ENCODE measurements around the gene FAM83C. TPM values are rescaled to one million over a fixed set of nuclear protein-coding genes. Genes with fewer than 3 reads are reported as not detected.

FAM83C gene
- polyA plus RNA-seq, 1 of the 3 experiments (the other 2 are of a cell fraction) = not detected

DNA sequence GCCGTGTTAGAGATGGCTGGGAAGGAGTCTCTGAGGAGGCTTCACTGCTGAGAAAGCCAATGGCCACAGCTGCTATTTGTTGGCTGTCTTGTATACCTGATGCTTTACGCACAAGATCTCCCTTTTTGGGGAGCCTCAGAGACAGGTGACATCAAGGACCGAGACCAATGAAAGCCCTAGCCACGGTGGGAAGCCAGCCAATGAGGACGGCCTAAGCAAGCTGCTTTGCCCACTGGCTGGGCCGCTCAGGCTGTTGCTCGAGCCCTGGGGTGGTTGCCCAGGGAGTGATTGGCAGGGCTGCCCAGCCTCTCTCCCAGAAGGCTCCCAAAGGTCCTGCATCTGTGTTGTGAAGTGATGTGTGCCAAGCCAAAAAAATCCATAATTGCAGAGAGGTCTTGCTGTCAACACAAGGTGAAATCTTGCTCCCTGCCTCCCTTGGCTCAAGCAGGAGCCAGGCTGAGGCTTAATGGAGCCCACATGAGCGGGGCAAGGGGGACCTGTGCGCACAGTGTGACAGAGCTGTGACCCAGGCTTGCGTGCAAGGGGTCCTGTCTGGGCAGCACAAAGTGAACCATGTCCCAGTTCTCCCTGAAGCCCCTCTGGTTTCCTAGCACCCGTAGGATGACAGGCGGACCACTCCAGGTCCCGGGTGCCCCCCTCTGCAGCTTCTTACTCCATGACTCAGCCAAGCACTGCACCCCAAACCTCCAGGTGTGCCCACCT, 18.6 kb downstream of the FAM83C start:
- no peaks in the 10 kb centered on the region for H4K20me1 ChIP-seq (ENCODE audit: insufficient read depth)
- no peaks in the 10 kb centered on the region for H3K9me2 ChIP-seq
- 98% methylated on average over 7 of the region's 13 CpGs for WGBS (ENCODE audit: low lambda C conversion rate)
- no peak overlapping the region for H3K4me3 ChIP-seq (ENCODE audit: low read depth in 2 of 2, low read length in 1 of 2)
- H3K9ac ChIP-seq = no peak overlapping the region
- TF ChIP-seq RFX5 (IDR thresholded peaks at IDR 0.05; ENCODE audit: low read length) (peak; percentile 93), RCOR1 (IDR thresholded peaks at IDR 0.05; ENCODE audit: low read length) (no peak)
- TF ChIP-seq, protein P1, sequence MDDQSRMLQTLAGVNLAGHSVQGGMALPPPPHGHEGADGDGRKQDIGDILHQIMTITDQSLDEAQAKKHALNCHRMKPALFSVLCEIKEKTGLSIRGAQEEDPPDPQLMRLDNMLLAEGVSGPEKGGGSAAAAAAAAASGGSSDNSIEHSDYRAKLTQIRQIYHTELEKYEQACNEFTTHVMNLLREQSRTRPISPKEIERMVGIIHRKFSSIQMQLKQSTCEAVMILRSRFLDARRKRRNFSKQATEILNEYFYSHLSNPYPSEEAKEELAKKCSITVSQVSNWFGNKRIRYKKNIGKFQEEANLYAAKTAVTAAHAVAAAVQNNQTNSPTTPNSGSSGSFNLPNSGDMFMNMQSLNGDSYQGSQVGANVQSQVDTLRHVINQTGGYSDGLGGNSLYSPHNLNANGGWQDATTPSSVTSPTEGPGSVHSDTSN (IDR thresholded peaks at IDR 0.05) = peak; percentile 10; the same call in 1 of the 2 replicates
- no peak for DNase-seq
- H3K4me1 ChIP-seq (ENCODE audit: control insufficient read depth in 1 of 2, insufficient read depth in 2 of 2, low read depth in 1 of 2, low read length in 1 of 2) = peaks cover 6 to 42% of the 10 kb centered on the region in 2 experiments; a peak in 2 of 4 replicates
- H3K36me3 ChIP-seq (replicated peaks in 1 of 2; ENCODE audit: control insufficient read depth in 1 of 2, insufficient read depth in 2 of 2, low read length in 1 of 2) = peaks cover 12 to 30% of the 10 kb centered on the region in 2 experiments
- no peak overlapping the region for H3K4me2 ChIP-seq
- H2AFZ ChIP-seq (ENCODE audit: low read depth) = no peak overlapping the region
- peak overlapping the region in 1 of 2 experiments; percentile 63; a peak in 2 of 4 replicates for H3K27ac ChIP-seq (ENCODE audit: low read depth in 2 of 2, low read length in 1 of 2)
- ChIA-PET POLR2A (interaction anchor here (0.7 to 1.4 kb wide), 2 partner anchors 11 to 86 kb away, joined by 3 read pairs; partner anchors contain the start of gene EIF6), CTCF (interaction anchor here (0.8 to 5.7 kb wide), 4 partner anchors 32 to 177 kb away, joined by 3 to 28 read pairs (median 4); no protein-coding TSS in a partner anchor)
- H3K79me2 ChIP-seq (ENCODE audit: insufficient read depth) = peaks cover 21% of the 10 kb centered on the region
- no peaks in the 10 kb centered on the region for H3K27me3 ChIP-seq (ENCODE audit: insufficient read depth)
- no peaks in the 10 kb centered on the region for H3K9me3 ChIP-seq
- H3F3A ChIP-seq (replicated peaks; ENCODE audit: insufficient read depth) = peaks cover 16% of the 10 kb centered on the region

DNA sequence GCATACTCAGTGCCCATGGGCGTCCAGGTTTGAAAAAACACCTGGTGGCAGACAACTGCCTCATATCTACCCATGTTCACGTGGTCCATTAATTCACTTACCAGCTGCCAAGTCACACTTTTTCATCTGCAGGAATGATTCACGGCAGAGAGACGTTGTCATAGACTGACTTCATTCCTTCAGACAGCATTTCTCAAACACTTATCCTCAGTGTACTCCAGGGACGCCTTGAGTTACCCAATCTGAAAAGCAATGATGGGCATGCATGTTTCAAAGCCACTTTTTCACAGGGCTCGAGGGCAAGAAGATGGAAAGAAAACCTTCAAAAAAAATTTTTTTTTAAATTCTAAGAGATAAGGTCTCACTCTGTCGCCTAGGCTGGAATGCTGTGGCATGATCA, 20.3 kb downstream of the FAM83C start:
- Histone ChIP-seq H3K9me3 (no peaks in the 10 kb centered on the region), H3K4me2 (no peak overlapping the region), H3K27me3 (ENCODE audit: insufficient read depth) (no peaks in the 10 kb centered on the region), H3F3A (replicated peaks; ENCODE audit: insufficient read depth) (peaks cover 11% of the 10 kb centered on the region), H3K79me2 (ENCODE audit: insufficient read depth) (peaks cover 15% of the 10 kb centered on the region), H3K4me3 (ENCODE audit: low read depth in 2 of 2, low read length in 1 of 2) (no peak overlapping the region), H3K4me1 (ENCODE audit: control insufficient read depth in 1 of 2, insufficient read depth in 2 of 2, low read depth in 1 of 2, low read length in 1 of 2) (peaks cover 5 to 38% of the 10 kb centered on the region in 2 experiments; a peak in 2 of 4 replicates), H2AFZ (ENCODE audit: low read depth) (no peak overlapping the region), H3K27ac (ENCODE audit: low read depth in 2 of 2, low read length in 1 of 2) (no peak overlapping the region), H3K9me2 (no peaks in the 10 kb centered on the region), H3K36me3 (replicated peaks in 1 of 2; ENCODE audit: control insufficient read depth in 1 of 2, insufficient read depth in 2 of 2, low read length in 1 of 2) (peaks cover 7 to 33% of the 10 kb centered on the region in 2 experiments), H3K9ac (no peak overlapping the region), H4K20me1 (ENCODE audit: insufficient read depth) (no peaks in the 10 kb centered on the region)
- ChIA-PET POLR2A (interaction anchor here (1.4 kb wide), 1 partner anchor 13 kb away, joined by 3 read pairs; the partner anchor contains the start of gene EIF6), CTCF (interaction anchor here (0.7 to 5.7 kb wide), 3 partner anchors 63 to 175 kb away, joined by 4 to 28 read pairs (median 5); no protein-coding TSS in a partner anchor)
- WGBS (ENCODE audit: low lambda C conversion rate) = 71% methylated on average over 7 of the region's 7 CpGs
- no peak for DNase-seq
- TF ChIP-seq TCF12 (IDR thresholded peaks at IDR 0.05) (no peak), POLR2AphosphoS5 (IDR thresholded peaks at IDR 0.05; ENCODE audit: low read depth, low read length) (no peak), RFX5 (IDR thresholded peaks at IDR 0.05; ENCODE audit: low read length) (no peak), FOSL2 (IDR thresholded peaks at IDR 0.05; ENCODE audit: borderline replicate concordance, low read depth) (no peak), NRF1 (IDR thresholded peaks at IDR 0.05; ENCODE audit: low read depth, low read length) (no peak), FOXJ3 (CRISPR knock-in tag; IDR thresholded peaks at IDR 0.05) (no peak), FOXM1 (IDR thresholded peaks at IDR 0.05; ENCODE audit: low read depth) (no peak), TAF1 (IDR thresholded peaks at IDR 0.05; ENCODE audit: borderline replicate concordance, low read depth, low read length) (no peak), TEAD4 (IDR thresholded peaks at IDR 0.05; ENCODE audit: borderline replicate concordance, insufficient read depth) (no peak), NFIC (IDR thresholded peaks at IDR 0.05; ENCODE audit: borderline replicate concordance) (no peak), EP300 (IDR thresholded peaks at IDR 0.05; ENCODE audit: borderline replicate concordance in 1 of 2, low read depth in 1 of 2, low read length in 1 of 2) (no peak), MEF2A (IDR thresholded peaks at IDR 0.05; ENCODE audit: borderline replicate concordance, low read depth) (no peak)
- TF ChIP-seq, protein P2, sequence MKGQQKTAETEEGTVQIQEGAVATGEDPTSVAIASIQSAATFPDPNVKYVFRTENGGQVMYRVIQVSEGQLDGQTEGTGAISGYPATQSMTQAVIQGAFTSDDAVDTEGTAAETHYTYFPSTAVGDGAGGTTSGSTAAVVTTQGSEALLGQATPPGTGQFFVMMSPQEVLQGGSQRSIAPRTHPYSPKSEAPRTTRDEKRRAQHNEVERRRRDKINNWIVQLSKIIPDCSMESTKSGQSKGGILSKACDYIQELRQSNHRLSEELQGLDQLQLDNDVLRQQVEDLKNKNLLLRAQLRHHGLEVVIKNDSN (IDR thresholded peaks at IDR 0.05; ENCODE audit: borderline replicate concordance, low read depth) = no peak
- TF ChIP-seq, protein P3, sequence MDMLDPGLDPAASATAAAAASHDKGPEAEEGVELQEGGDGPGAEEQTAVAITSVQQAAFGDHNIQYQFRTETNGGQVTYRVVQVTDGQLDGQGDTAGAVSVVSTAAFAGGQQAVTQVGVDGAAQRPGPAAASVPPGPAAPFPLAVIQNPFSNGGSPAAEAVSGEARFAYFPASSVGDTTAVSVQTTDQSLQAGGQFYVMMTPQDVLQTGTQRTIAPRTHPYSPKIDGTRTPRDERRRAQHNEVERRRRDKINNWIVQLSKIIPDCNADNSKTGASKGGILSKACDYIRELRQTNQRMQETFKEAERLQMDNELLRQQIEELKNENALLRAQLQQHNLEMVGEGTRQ (IDR thresholded peaks at IDR 0.05; ENCODE audit: borderline replicate concordance, low read depth, low read length) = no peak
- TF ChIP-seq, protein P4, sequence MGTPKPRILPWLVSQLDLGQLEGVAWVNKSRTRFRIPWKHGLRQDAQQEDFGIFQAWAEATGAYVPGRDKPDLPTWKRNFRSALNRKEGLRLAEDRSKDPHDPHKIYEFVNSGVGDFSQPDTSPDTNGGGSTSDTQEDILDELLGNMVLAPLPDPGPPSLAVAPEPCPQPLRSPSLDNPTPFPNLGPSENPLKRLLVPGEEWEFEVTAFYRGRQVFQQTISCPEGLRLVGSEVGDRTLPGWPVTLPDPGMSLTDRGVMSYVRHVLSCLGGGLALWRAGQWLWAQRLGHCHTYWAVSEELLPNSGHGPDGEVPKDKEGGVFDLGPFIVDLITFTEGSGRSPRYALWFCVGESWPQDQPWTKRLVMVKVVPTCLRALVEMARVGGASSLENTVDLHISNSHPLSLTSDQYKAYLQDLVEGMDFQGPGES (IDR thresholded peaks at IDR 0.05; ENCODE audit: low read depth, low read length) = no peak
- TF ChIP-seq, protein P5, sequence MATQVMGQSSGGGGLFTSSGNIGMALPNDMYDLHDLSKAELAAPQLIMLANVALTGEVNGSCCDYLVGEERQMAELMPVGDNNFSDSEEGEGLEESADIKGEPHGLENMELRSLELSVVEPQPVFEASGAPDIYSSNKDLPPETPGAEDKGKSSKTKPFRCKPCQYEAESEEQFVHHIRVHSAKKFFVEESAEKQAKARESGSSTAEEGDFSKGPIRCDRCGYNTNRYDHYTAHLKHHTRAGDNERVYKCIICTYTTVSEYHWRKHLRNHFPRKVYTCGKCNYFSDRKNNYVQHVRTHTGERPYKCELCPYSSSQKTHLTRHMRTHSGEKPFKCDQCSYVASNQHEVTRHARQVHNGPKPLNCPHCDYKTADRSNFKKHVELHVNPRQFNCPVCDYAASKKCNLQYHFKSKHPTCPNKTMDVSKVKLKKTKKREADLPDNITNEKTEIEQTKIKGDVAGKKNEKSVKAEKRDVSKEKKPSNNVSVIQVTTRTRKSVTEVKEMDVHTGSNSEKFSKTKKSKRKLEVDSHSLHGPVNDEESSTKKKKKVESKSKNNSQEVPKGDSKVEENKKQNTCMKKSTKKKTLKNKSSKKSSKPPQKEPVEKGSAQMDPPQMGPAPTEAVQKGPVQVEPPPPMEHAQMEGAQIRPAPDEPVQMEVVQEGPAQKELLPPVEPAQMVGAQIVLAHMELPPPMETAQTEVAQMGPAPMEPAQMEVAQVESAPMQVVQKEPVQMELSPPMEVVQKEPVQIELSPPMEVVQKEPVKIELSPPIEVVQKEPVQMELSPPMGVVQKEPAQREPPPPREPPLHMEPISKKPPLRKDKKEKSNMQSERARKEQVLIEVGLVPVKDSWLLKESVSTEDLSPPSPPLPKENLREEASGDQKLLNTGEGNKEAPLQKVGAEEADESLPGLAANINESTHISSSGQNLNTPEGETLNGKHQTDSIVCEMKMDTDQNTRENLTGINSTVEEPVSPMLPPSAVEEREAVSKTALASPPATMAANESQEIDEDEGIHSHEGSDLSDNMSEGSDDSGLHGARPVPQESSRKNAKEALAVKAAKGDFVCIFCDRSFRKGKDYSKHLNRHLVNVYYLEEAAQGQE (IDR thresholded peaks at IDR 0.05; ENCODE audit: low read depth, low read length) = no peak

Measured in SK-N-SH (cell line).